Left cardiac atrium (tissue), 4 donors: ENCODE data around the gene EXOC3. TPM values are rescaled to one million over a fixed set of nuclear protein-coding genes. Genes with fewer than 3 reads are reported as not detected.
A peak's percentile ranks its signal among the peaks of the same experiment; 100 is the strongest.
"Not testable (repeated sequence)": the region's sequence is repeated elsewhere in the genome, so short reads cannot be mapped to it uniquely, and the experiment has no call there.

ENCODE experiments used
- ATAC-seq, 2 donors: fragments of 200-7000 bp; cut with Tn5 transposase; one replicate each; pipeline ENCODE4 v1.9.1; 2020; ENCODE audit warnings: mild to moderate bottlenecking in 2 of 2, moderate library complexity in 2 of 2
- DNase-seq: peaks from one replicate; pipeline ENCODE4 v3.0.0-alpha.2; 2020
- intact Hi-C, 2 donors: fragments of 100-400 bp; cut with DNase I; formaldehyde crosslinking; loops; one replicate each; pipeline versions ENCODE4 v1.14.1 to v1.15.1; 2022 to 2023
- total RNA-seq, 2 donors: library from RNA; stranded (reverse); fragmentation: NEBNext Ultra II Directional; extraction: Animal tissue kit (Norgen Biotek cat#: 25700); gene quantifications; one replicate each; pipeline ENCODE4 v1.2.1, GENCODE V29; 2021
- donor health status: DM: no; HTN: yes; CAD: no.
- donor health status: DM: no; HTN: yes; CAD: no; lungs with severe emphysema.
- donor health status: DM: yes; HTN: yes; CAD: no.
- donor health status: Dilated cardiomyopathy.

Gene EXOC3
- total RNA-seq, 2 donors from 2014 or later = 41.4 to 42.3 TPM

GRCh38 chr5:502325-503079 is 59.5 kb downstream of the EXOC3 start:
- intact Hi-C loops = no loop called here
- DNase-seq (no peak), ATAC-seq (no peak)

GRCh38 chr5:504326-505154 is 61.6 kb downstream of the EXOC3 start:
- ATAC-seq (no peak), DNase-seq (no peak)
- intact Hi-C loops = no loop called here

GRCh38 chr5:505951-506525 is 63.1 kb downstream of the EXOC3 start:
- intact Hi-C loops = no loop called here
- DNase-seq = no peak
- no peak for ATAC-seq

GRCh38 chr5:507986-508575 is 65.1 kb downstream of the EXOC3 start:
- ATAC-seq, DNase-seq, intact Hi-C loops: not testable (repeated sequence)

DNA sequence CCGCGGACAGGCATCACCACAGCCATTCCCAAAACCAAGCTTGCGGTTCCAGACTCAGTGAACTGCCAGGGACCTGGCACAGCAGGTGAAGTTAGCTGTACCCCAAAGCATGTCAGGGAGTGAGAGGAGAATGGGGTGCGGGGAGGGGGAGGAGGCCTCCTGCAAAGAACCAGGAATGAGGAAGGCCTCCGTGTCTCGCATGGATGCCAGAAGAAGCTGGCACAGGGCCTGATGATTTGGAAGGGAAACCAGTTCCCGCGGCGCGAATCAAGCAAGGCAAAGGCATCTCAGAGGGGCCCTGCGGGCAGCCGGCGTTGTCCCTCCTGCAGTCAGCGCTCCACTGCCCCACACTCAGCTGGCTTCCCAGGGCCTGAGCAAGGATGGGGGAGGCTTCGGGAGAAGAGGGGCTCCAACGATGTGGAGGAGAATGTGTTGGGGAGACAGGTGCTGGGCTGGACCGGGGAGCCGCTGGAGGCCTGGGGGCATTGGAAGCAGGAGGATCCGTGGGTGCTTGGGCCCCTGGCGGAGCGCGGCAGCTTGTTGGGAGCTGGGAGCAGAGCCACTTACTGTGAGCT is 66.7 kb downstream of the EXOC3 start:
- no peak for ATAC-seq
- no peak for DNase-seq
- intact Hi-C loops = no loop called here

DNA sequence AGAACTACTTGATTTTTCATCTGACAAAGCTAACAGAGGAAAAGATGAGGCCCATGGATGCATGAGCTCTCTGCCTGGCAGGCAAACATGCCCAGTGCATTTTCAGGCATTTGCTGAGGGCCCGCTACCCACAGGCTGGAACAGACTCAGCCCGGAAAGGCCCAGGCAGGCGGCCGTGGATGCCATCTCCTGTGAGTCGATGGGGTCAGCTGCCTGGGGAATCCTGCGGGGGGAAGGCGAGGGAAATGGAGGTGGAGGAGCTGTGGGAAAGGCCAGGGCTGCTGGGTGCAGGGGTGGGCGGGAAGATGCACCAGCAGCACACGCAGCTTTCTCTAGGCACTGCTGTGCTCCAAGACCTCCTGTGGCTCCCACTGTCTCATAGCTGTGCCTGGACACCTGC is 67.5 kb downstream of the EXOC3 start:
- intact Hi-C loops = no loop called here
- DNase-seq = no peak
- no peak for ATAC-seq

DNA sequence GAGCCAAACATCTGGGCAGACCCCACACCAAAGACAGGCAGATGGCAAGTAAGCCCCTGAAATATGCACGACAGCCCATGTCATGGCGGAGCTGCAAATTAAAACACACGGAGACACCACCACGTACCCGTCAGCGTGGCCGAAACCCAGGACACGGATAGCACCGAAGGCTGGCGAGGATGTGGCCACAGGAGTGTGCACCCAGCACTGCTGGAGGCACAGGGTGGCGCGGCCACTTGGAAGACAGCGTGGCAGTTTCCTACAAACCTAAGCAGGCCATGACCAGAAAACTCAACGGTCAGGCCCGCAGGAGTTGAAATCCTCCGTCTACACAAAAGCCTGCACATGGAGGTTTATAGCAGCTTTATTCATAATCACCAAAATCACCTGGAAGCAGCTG is 68.5 kb downstream of the EXOC3 start:
- no peak for ATAC-seq
- no peak for DNase-seq
- intact Hi-C loops = no loop called here

DNA sequence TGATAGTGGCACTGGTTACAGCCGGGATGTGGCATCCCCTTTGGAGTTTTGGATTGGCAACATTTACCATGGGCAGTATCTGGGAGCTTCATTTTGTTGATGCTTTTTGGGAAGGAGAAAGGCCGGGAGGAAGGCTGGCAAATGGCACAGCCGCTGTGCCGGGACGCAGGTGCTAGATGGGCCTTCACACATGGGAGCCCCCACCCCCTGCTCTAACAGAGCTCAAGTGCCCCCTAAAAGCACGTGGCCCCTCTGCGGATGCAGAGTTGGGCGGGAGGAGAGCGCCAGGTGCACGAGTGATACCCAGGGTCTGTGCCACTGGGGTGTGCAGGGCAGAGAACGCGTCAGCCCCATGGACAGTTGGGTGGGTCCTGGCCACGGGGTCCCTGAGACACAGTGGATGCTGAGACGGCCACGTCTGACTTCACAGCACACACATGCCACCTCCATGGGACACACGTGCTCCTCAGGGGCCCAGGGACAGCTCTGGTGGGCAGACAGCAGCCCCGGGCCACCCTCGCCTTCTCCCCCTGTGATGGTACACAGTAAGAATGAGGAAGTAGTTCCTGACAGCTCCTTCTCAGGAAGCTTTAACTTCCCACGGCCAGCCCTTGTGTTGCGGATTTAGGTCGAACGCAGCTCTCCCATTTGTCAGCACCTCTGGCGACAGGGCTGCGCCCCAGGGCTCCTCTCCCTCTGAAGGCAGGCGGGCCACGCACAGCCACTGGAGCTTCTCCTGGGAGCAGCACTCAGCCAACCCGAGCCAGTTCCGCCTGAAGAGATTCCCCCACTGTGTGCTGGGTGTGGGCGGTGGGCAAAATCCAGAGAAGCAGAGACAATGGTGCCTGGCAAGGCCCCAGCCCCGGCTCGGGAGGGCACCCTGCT is 70.5 kb downstream of the EXOC3 start:
- DNase-seq (no peak), ATAC-seq (no peak)
- intact Hi-C loops = no loop called here

GRCh38 chr5:514101-514485 is 71.1 kb downstream of the EXOC3 start:
- no peak for ATAC-seq
- intact Hi-C loops = no loop called here
- DNase-seq = no peak

DNA sequence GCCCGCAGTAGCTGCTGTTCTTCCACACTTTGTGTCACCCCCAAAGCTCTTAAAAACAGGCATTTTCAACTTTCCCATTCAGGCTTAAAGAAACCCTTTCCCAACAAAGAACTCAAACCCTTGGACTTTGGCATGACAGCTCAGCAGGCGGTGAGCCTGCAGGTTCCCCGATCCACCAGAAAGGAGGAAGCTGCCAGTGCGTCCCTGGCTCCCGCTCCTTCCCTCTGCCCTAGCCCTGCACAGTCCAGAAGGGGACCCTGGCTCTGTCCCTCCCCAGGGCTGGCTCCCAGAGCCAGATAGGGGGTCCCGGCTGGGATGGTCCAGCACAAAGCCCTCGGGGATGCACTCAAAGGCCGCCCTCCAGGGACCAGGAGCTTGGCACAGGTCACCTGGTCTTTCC is 71.7 kb downstream of the EXOC3 start:
- no peak for DNase-seq
- no peak for ATAC-seq
- intact Hi-C loops = no loop called here

DNA sequence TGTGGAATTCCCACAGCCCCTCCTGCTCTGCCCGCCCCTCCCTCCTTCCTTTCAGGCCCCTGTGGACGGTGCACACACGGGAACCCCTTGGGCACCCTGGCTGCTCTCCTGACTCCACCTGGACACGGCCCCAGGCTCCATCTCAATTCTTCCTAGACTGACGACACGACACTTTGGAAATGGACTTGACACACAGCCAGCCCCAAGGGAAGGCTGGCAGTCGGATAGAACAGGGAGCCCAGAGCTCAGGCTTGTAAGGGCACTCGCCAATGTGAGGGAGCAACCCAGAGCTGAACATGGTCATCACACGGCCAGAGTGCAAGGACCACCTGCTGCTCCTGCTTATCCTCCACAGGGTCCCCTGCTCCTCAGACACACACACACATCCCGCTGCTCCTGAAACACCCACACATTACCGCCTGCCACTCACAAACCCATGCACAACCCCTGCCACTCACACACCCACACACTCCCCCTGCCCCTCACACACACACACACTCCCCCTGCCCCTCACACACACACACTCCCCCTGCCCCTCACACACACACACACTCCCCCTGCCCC is 72.4 kb downstream of the EXOC3 start:
- intact Hi-C loops = no loop called here
- ATAC-seq = peak in 1 of 2 donors; percentile 52
- DNase-seq = no peak

- ATAC-seq (no peak), DNase-seq (no peak)
- intact Hi-C loops = no loop called here
Observed at GRCh38 chr5:516338-516925, 73.5 kb downstream of the EXOC3 start.

Other genes with a start within 250 kb of the EXOC3 start
- 1 to 10 TPM; 7.8 to 9.6 TPM for gene CCDC127, start 225.0 kb upstream of the EXOC3 start, total RNA-seq
- 100 to 1,000 TPM; 395 to 449 TPM for gene SDHA, start 224.9 kb upstream of the EXOC3 start, total RNA-seq
- 10 to 100 TPM; 40.8 to 44.6 TPM for gene PDCD6, start 171.5 kb upstream of the EXOC3 start, total RNA-seq
- 1 to 10 TPM; 1.9 to 3.8 TPM for gene AHRR, start 121.5 kb upstream of the EXOC3 start, total RNA-seq
- gene SLC9A3, start 81.3 kb downstream of the EXOC3 start, total RNA-seq = under 1 TPM; 0.77 to 0.99 TPM
- 1 to 10 TPM; 1.4 to 2.5 TPM for gene CEP72, start 169.2 kb downstream of the EXOC3 start, total RNA-seq